CD4-positive, alpha-beta T cell treated with Interleukin-10 for 1 hour (primary cell): ENCODE measurements around the gene SYNE1.

Experiments
- DNase-seq: peaks from one replicate; pipeline ENCODE4 v3.0.0-alpha.2; 2020

Gene SYNE1

GRCh38 chr6:152123076-152123475, 514.1 kb downstream of the SYNE1 start:
- DNase-seq = no peak

- no peak for DNase-seq
Measured at GRCh38 chr6:152122434-152122833, 514.7 kb downstream of the SYNE1 start.

DNA sequence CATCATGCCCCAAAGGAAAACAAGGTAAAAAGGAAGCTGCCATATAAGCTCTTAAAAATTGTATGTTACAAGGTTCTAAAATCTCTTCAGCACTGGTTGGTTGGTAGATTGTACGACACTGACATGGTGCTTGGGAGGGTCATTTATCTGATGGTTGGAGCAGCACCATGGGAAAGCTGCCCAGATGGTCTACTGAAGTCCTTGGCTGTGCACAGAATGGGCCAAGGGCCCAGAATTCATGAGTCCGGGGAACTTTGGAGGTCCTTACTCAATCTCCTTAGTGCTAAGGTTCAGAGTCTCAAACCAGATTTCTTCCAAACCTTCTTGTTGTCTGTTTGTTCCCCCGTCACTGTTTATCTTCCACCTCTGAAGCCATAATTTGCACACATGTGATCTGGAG, 515.3 kb downstream of the SYNE1 start:
- DNase-seq = no peak

- DNase-seq = no peak
Measured at GRCh38 chr6:152119831-152120230, 517.3 kb downstream of the SYNE1 start.

DNA sequence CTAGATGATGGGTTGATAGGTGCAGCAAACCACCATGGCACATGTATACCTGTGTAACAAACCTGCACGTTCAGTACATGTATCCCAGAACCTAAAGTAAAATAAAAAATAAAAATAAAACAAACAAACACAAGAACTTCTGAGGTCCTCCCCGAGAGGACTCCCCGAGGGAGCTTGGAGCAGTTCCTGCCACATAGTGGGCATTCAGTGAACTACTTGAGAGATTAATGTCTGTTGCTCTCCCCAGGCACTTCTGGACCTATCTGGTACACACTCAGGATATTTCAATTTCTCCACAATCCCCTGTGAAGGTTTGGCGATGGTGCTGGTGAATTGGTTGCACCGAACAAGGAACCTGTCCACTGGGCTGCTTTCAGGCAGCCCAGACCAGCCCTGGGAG, 518.5 kb downstream of the SYNE1 start:
- no peak for DNase-seq

DNA sequence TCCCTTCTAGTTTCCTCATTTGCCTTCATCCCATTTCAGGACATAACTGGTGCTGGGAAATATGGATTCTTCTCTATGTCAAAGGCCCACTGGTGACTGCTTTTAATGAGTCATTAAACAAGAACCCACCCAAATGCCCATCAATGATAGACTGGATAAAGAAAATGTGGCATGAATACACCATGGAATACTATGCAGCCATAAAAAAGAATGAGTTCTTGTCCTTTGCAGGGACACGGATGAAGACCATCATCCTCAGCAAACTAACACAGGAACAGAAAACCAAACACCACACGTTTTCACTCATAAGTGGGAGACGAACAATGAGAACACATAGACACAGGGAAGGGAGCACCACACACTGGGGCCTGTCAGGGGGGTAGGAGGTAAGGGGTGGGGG, 518.9 kb downstream of the SYNE1 start:
- no peak for DNase-seq

GRCh38 chr6:152117156-152118133, 519.7 kb downstream of the SYNE1 start:
- DNase-seq = no peak

- DNase-seq = no peak
Measured at GRCh38 chr6:152112491-152113261, 524.5 kb downstream of the SYNE1 start.

GRCh38 chr6:152110886-152111820, 526.0 kb downstream of the SYNE1 start:
- no peak for DNase-seq

DNA sequence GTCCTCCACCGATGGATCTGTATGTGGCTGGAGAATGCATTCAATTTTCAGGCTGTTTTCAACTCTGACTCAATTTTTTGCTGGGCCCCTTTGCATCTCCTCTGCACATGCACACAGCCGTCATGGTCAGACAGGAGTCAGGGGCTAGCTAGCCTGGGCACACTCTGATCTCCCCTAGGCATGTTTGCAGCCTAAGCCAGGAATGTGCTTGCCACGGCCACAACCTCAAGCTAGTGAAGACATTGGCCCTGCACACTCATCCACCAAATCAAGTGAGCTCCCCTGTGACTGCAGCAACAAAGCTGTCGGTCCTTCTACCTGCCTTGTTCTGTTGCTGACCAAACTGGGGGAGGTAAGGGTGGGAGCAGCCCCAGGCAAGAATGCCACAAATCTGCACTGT, 529.2 kb downstream of the SYNE1 start:
- no peak for DNase-seq

- no peak for DNase-seq
Measured at GRCh38 chr6:152100183-152100618, 537.0 kb downstream of the SYNE1 start.

DNA sequence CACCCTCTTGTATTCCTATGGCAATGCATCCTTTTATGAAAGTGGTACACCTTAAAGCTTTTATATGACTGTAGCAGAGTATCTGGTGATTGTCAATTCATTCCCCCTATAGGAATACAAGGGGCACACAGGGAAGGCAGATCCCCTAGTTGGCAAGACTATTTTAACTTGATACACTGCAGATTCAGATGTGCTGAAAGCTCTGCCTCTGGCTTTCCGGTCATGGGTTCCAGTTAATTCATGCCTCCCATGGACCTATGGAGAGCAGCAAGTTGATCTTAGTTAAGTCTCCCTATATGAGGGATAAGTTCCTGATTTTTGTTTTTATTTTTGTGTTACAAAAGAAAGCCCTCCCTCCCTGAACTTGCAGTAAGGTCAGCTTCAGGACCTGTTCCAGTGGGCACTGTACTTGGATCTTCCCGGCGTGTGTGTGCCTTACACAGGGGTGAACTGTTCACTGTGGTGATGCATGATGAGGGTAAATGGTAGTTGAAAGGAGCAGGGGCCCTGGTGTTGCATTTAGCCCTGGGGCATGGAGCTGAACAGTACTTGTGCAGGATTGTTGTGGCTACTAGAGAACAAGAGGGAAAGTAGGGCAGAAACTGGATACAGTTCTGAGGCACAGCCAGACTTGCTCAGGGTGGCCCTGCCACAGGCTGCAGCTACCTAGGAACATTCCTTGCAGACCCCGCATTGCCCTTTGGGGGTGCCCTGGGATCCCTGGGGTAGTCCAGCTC, 537.5 kb downstream of the SYNE1 start:
- DNase-seq = no peak

GRCh38 chr6:152098683-152099082, 538.5 kb downstream of the SYNE1 start:
- DNase-seq = no peak

GRCh38 chr6:152096863-152097496, 540.2 kb downstream of the SYNE1 start:
- no peak for DNase-seq

DNA sequence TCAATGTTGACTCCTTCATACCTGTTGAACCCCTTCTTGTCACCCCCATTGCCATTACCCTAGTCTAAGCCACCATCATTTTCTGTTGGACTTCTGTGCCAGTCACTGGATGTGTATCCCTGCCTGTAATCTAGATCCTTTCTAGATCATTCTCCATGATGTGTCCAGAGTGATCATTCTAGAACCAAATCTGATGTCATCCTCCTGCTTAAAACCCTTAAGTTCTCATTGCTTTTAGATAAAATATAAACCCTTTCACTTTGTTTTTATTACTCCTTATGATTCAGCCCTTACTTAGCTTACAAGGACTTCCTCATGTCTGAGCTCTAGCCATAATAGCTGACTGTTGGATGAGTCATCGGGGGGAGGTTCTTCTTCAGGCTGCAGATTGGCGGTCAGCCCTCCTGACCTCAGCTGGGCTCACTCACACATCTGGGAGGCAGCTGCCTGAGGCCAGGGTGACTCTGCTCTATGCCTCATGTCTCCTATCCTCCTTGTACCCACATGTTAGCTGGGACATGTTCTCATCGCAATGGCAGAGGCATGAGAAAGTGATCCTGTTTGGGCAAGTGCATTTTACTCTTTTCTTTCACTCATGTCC, 542.1 kb downstream of the SYNE1 start:
- DNase-seq = no peak

- no peak for DNase-seq
Measured at GRCh38 chr6:152094276-152094675, 542.9 kb downstream of the SYNE1 start.

GRCh38 chr6:152093711-152094110, 543.5 kb downstream of the SYNE1 start:
- DNase-seq = no peak

DNA sequence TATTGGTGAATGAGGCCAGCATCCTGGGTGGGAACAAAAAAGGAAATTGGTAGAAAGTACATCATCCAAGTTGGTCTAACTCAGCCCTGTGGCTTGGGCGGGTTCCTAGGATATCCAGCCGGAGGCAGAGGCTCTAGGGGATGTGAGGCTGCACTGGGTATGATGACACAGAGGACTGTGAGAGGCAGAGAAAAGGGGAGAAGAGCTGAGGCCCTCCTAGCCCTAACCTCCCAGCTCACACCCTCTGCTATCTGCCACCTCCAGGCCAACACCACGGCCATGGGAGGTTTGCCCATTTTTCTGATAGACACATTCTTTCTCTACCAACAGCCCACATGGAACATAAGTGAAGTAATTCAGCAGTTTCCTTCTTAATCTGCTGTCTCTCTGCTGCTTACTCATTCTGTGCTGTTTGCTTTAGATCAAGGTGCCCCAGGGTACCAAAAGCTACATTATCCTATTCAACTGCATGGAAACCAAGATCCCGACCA, 545.3 kb downstream of the SYNE1 start:
- DNase-seq = no peak

- DNase-seq = no peak
Measured at GRCh38 chr6:152091201-152091600, 546.0 kb downstream of the SYNE1 start.

DNA sequence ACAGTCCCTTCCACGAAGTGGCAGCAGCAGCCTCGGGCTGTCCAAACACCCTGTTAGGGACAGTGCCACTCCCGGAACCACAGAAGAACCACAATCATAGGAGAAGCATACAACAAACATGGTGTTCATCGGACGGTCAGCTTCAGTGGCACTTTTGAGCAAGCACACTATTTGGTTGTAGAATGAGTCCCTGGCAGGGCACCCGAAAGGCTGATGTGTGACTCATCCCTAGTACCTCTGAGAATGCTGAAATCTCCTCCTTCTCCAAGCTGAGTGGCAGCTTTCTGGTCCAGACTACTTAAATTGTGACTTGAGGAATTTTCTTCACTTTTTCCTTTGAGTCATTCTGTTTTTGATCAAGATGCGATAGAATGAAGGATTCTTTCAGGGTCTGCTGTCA, 547.2 kb downstream of the SYNE1 start:
- DNase-seq = no peak

DNA sequence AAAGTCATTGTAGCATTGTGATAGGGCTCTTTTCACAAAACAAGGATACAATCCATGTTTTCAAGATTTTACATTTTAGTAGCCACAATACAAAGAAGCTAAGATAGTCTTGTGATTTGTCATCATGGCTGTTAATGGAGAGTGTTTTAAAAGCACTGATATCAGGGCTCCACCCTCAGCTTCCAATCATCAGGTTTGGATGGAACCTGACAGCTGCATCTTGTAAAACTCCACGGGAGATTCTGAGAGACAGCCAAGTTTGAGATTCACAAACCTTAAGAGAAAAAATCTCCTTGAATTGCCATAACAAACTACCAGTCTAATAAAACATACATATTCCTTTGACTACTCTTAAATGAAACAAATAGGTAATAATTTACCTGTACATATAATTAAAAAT, 549.5 kb downstream of the SYNE1 start:
- no peak for DNase-seq
